Kidney (tissue), 14 donors: ENCODE results near the gene TMEM179. TPM values are rescaled to one million over a fixed set of nuclear protein-coding genes. Genes with fewer than 3 reads are reported as not detected.
"Not testable (repeated sequence)": the region's sequence is repeated elsewhere in the genome, so short reads cannot be mapped to it uniquely, and the experiment has no call there.

ENCODE experiments used
- DNase-seq, 5 donors: peaks; one replicate each; pipeline ENCODE4 v3.0.0-alpha.2; 2013 to 2020
- FAIRE-seq: peaks from 2 replicates; lab custom pipeline; 2012; peaks lifted over from hg19 to GRCh38; lab: Jason Lieb, UNC
- H3K27ac ChIP-seq, 2 donors: one replicate each; pipeline ENCODE4 v1.7.0; 2013; ENCODE audit warnings: low read depth in 2 of 2, low read length in 2 of 2, inconsistent platforms in 1 of 2
- H3K27me3 ChIP-seq: one replicate; pipeline ENCODE4 v1.7.1; 2013; ENCODE audit warnings: low read length, inconsistent platforms; ENCODE audit not compliant: control insufficient read depth, insufficient read depth
- H3K36me3 ChIP-seq, 3 donors: one replicate each; pipeline versions ENCODE4 v1.7.0 to v1.7.1; 2013; ENCODE audit warnings: low read length in 3 of 3, control low read depth in 1 of 3, inconsistent platforms in 1 of 3; ENCODE audit not compliant: insufficient read depth in 3 of 3, control insufficient read depth in 2 of 3
- H3K4me1 ChIP-seq, 3 donors: one replicate each; pipeline versions ENCODE4 v1.7.0 to v1.7.1; 2013; ENCODE audit warnings: low read length in 3 of 3, inconsistent platforms in 1 of 3, low read depth in 1 of 3; ENCODE audit not compliant: control insufficient read depth in 2 of 3, insufficient read depth in 2 of 3
- H3K4me3 ChIP-seq, 3 donors: one replicate each; pipeline versions ENCODE4 v1.7.0 to v1.8.1; 2013; ENCODE audit warnings: low read length in 3 of 3, control low read depth in 1 of 3, inconsistent platforms in 1 of 3
- H3K9ac ChIP-seq, 3 donors: one replicate each; pipeline versions ENCODE4 v1.7.0 to v1.7.1; 2013; ENCODE audit warnings: low read length in 3 of 3, control low read depth in 1 of 3, inconsistent platforms in 1 of 3
- H3K9me3 ChIP-seq, 3 donors: one replicate each; pipeline versions ENCODE4 v1.7.0 to v1.7.1; 2013; ENCODE audit warnings: low read length in 3 of 3, control low read depth in 1 of 3, inconsistent platforms in 1 of 3; ENCODE audit not compliant: control insufficient read depth in 2 of 3, insufficient read depth in 1 of 3
- CTCF ChIP-seq: IDR thresholded peaks from 3 replicates; pipeline ENCODE4 v1.5.1; 2012; ENCODE audit warnings: mild to moderate bottlenecking, moderate library complexity, borderline replicate concordance; ENCODE audit not compliant: insufficient read depth; ENCODE audit errors: extremely low read depth
- intact Hi-C: fragments of 100-400 bp; cut with DNase I; formaldehyde crosslinking; loops from one replicate; pipeline ENCODE4 v1.11.1; 2022
- polyA plus RNA-seq: library from polyadenylated mRNA; stranded (reverse); fragments of 350-450 nt; fragmentation: Illumina TruSeq; extraction: RNeasy Lipid Tissue Mini Kit (QIAGEN cat#74804); gene quantifications from one replicate; pipeline ENCODE4 v1.2.3, GENCODE V29; 2014; ENCODE audit warnings: low read depth, low replicate concordance; ENCODE audit not compliant: insufficient read depth
- total RNA-seq: library from RNA; stranded (reverse); fragmentation: NEBNext Ultra II Directional; extraction: Animal tissue kit (Norgen Biotek cat#: 25700); gene quantifications from one replicate; pipeline ENCODE4 v1.2.1, GENCODE V29; 2021
- donor health status: control.
- donor health status: control.
- donor health status: control.
- donor health status: control.
- donor health status: control.
- donor health status: DM: yes; HTN: yes; CAD: no.
- donor health status: Normal renal cell carcinoma (clear cell type).

TMEM179 gene
- total and polyA plus RNA-seq, 2 donors from 2014 or later: 0.50 to 0.67 TPM

DNA sequence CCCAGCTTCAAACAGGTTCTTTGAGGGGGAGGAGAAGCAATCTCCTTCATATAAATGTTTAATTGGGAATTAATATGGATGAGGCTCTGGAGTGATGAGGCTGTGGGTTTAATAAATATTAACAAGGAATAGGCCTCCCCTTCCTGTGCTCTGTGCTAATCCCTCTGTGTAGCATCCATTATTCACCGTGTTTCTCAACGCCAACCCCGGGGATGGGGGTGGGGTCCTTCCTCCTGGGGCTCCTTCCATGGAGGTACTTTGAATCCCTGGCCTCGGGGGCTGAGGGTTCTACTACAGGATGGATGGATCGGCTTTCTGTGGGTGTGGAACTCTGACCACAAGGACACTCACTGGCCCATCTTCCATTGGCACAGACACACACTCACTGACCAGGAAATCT lies 34.9 kb upstream of the TMEM179 start:
- no peaks in the 10 kb centered on the region for H3K4me1 ChIP-seq
- TF ChIP-seq CTCF: no peak
- intact Hi-C loops: no loop called here
- H3K9me3 ChIP-seq: no peaks in the 10 kb centered on the region
- no peak for FAIRE-seq
- H3K9ac ChIP-seq: no peak overlapping the region
- no peak overlapping the region for H3K27ac ChIP-seq
- H3K4me3 ChIP-seq: no peak overlapping the region
- no peaks in the 10 kb centered on the region for H3K27me3 ChIP-seq
- no peak for DNase-seq
- no peaks in the 10 kb centered on the region for H3K36me3 ChIP-seq

GRCh38 chr14:104638927-104639450 lies 34.4 kb upstream of the TMEM179 start:
- H3K9ac ChIP-seq: no peak overlapping the region
- FAIRE-seq (no peak), DNase-seq (no peak)
- TF ChIP-seq CTCF: no peak
- no peaks in the 10 kb centered on the region for H3K9me3 ChIP-seq
- no peak overlapping the region for H3K27ac ChIP-seq
- H3K36me3 ChIP-seq: no peaks in the 10 kb centered on the region
- H3K4me3 ChIP-seq: no peak overlapping the region
- no peaks in the 10 kb centered on the region for H3K4me1 ChIP-seq
- intact Hi-C loops: no loop called here
- H3K27me3 ChIP-seq: no peaks in the 10 kb centered on the region

DNA sequence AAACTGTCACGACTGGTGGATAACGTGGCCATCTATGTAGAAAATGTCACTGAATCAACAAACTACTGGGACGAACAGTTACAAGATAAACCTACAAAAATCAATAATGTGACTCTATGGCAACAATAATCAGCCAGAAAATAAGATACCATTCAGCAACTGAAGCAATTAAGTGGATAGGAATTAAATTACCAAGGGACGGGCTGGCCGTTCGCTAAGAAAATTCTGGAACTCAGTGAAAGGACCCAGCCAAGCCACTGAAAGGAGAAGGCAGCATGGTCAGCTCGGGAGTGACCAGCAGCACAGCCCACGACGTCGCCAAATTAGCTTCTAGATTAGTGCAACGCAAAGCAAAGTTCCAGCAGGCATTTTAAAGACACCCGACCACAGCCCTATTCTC lies 33.6 kb upstream of the TMEM179 start:
- H3K4me1 ChIP-seq: no peaks in the 10 kb centered on the region
- no peaks in the 10 kb centered on the region for H3K9me3 ChIP-seq
- no peak overlapping the region for H3K9ac ChIP-seq
- H3K36me3 ChIP-seq: no peaks in the 10 kb centered on the region
- no peak overlapping the region for H3K4me3 ChIP-seq
- no peaks in the 10 kb centered on the region for H3K27me3 ChIP-seq
- intact Hi-C loops: no loop called here
- DNase-seq (no peak), FAIRE-seq (no peak)
- no peak overlapping the region for H3K27ac ChIP-seq
- TF ChIP-seq CTCF: no peak

DNA sequence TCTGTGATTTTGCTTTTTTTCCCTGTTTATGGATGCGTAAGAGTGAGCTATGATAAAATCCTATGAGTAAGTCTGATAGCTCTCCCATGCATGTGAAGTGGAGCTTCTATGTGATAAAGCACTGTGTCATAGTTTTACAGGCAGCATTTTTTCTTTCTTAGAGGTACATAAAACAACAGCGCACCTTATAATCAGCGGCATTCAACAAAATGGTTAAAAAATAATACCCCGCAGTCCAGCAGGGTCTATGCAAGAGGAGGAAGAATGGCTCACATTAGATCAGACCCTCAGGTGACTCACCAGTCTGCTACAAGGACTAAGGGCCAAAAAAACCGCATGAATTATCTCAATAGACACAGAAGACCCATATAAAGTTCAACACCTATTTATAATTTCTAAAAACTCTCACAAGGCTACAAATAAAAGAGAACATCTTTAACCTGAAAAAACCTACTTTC lies 33.0 kb upstream of the TMEM179 start:
- no peak overlapping the region for H3K27ac ChIP-seq
- H3K4me1 ChIP-seq: no peaks in the 10 kb centered on the region
- H3K27me3 ChIP-seq: no peaks in the 10 kb centered on the region
- DNase-seq (no peak), FAIRE-seq (no peak)
- no peak for TF ChIP-seq CTCF
- H3K36me3 ChIP-seq: no peaks in the 10 kb centered on the region
- H3K9me3 ChIP-seq: no peaks in the 10 kb centered on the region
- intact Hi-C loops: no loop called here
- no peak overlapping the region for H3K4me3 ChIP-seq
- H3K9ac ChIP-seq: no peak overlapping the region

GRCh38 chr14:104636846-104637545 lies 32.4 kb upstream of the TMEM179 start:
- H3K9me3 ChIP-seq, H3K36me3 ChIP-seq, H3K27ac ChIP-seq, H3K4me1 ChIP-seq, H3K4me3 ChIP-seq, DNase-seq, intact Hi-C loops, FAIRE-seq, H3K9ac ChIP-seq, H3K27me3 ChIP-seq: not testable (repeated sequence)
